HepG2 (cell line): Measurements from ENCODE around the gene NOL4L. TPM values are rescaled to one million over a fixed set of nuclear protein-coding genes. Genes with fewer than 3 reads are reported as not detected.

Experiments
- ARNT ChIP-seq: fragments of 450-650 bp; IDR thresholded peaks from 2 replicates; pipeline ENCODE4 v1.6.1; 2017
- ETV5 ChIP-seq: IDR thresholded peaks from 2 replicates; pipeline ENCODE4 v1.6.1; 2018; ENCODE audit warnings: missing biosample characterization, missing genetic modification reagents, inconsistent platforms, borderline replicate concordance
- FOXK1 ChIP-seq: sonication (generic); formaldehyde crosslinking; IDR thresholded peaks from 2 replicates; pipeline ENCODE4 v1.4.0; 2020; ENCODE audit warnings: low read depth, missing genetic modification reagents, borderline replicate concordance
- KAT7 ChIP-seq: IDR thresholded peaks from 2 replicates; pipeline ENCODE4 v1.6.1; 2018; ENCODE audit warnings: borderline replicate concordance, missing compliant biosample characterization
- KAT8 ChIP-seq: IDR thresholded peaks from 2 replicates; pipeline ENCODE4 v1.6.1; 2016; ENCODE audit warnings: missing genetic modification reagents, missing compliant biosample characterization
- KDM6A ChIP-seq: IDR thresholded peaks from 2 replicates; pipeline ENCODE4 v1.6.1; 2016; ENCODE audit warnings: low read depth
- KLF15 ChIP-seq: sonication (generic); formaldehyde crosslinking; IDR thresholded peaks from 2 replicates; pipeline ENCODE4 v1.8.1; 2023; ENCODE audit warnings: borderline replicate concordance, mild to moderate bottlenecking, inconsistent platforms, missing genetic modification reagents, mixed read lengths
- NFKB2 ChIP-seq: sonication (generic); formaldehyde crosslinking; IDR thresholded peaks from 2 replicates; pipeline ENCODE4 v1.4.0; 2020; ENCODE audit warnings: missing genetic modification reagents, borderline replicate concordance
- NFRKB ChIP-seq: fragments of 450-650 bp; IDR thresholded peaks from 2 replicates; pipeline ENCODE4 v1.6.1; 2017
- RELA ChIP-seq: sonication (generic); formaldehyde crosslinking; IDR thresholded peaks from 2 replicates; pipeline ENCODE4 v1.4.0; 2020; ENCODE audit warnings: missing genetic modification reagents
- SOX6 ChIP-seq, 2 experiments: fragments of 450-650 bp in 1 of 2; sonication (generic) in 1 of 2; formaldehyde crosslinking in 1 of 2; IDR thresholded peaks; 2 replicates each; pipeline versions ENCODE4 v1.4.0 to v1.6.1; 2017 to 2020; ENCODE audit warnings: antibody characterized with exemption in 1 of 2, mild to moderate bottlenecking in 1 of 2, missing genetic modification reagents in 1 of 2
- SP5 ChIP-seq: IDR thresholded peaks from 2 replicates; pipeline ENCODE4 v1.6.1; 2016; ENCODE audit warnings: low read depth, borderline replicate concordance
- YEATS4 ChIP-seq: sonication (generic); formaldehyde crosslinking; IDR thresholded peaks from 2 replicates; pipeline ENCODE4 v1.4.0; 2020; ENCODE audit warnings: missing genetic modification reagents, borderline replicate concordance
- ZFP82 ChIP-seq: sonication (generic); formaldehyde crosslinking; IDR thresholded peaks from 2 replicates; pipeline ENCODE4 v1.5.1; 2020; ENCODE audit warnings: mild to moderate bottlenecking, missing genetic modification reagents, borderline replicate concordance
- ZNF136 ChIP-seq: sonication (generic); formaldehyde crosslinking; IDR thresholded peaks from 2 replicates; pipeline ENCODE4 v1.8.1; 2022; ENCODE audit warnings: low read depth, mild to moderate bottlenecking, moderate library complexity, missing genetic modification reagents
- ZNF629 ChIP-seq: sonication (generic); formaldehyde crosslinking; conservative IDR thresholded peaks from 2 replicates; pipeline ENCODE4 v1.5.0; 2020; ENCODE audit warnings: missing genetic modification reagents
- ZNF710 ChIP-seq: sonication (generic); formaldehyde crosslinking; IDR thresholded peaks from 2 replicates; pipeline ENCODE4 v1.5.0; 2020; ENCODE audit warnings: mild to moderate bottlenecking, missing genetic modification reagents, borderline replicate concordance
- polyA plus RNA-seq, 8 experiments: library from polyadenylated mRNA; depleted of rRNA in 3 of 8; stranded (reverse) in 7 of 8; unstranded in 1 of 8; fragments of >200 nt; fragmentation: Illumina TruSeq in 4 of 8; extraction: Trizol in 4 of 8; gene quantifications; 2 replicates each; pipeline versions ENCODE4 v1.2.1 to v1.2.3, GENCODE V29; 2011 to 2016; ENCODE audit warnings: low read depth in 4 of 8, missing spikeins in 1 of 8, mixed read lengths in 1 of 8; ENCODE audit not compliant: insufficient read depth in 1 of 8
- total RNA-seq, 5 experiments: library from RNA; depleted of rRNA; stranded (reverse); fragments of >200 nt; fragmentation: Illumina TruSeq; extraction: Trizol; gene quantifications; 2 replicates each; pipeline ENCODE4 v1.2.3, GENCODE V29; 2016; ENCODE audit warnings: low read depth in 1 of 5
- TF ChIP-seq, protein P1 (sequence below): sonication (generic); formaldehyde crosslinking; IDR thresholded peaks from 2 replicates; pipeline ENCODE4 v1.4.0; 2020; ENCODE audit warnings: missing genetic modification reagents, mild to moderate bottlenecking, borderline replicate concordance
- TF ChIP-seq, protein P2 (sequence below): sonication (generic); formaldehyde crosslinking; IDR thresholded peaks from 2 replicates; pipeline ENCODE4 v1.4.0; 2020; ENCODE audit warnings: missing genetic modification reagents
- TF ChIP-seq, protein P3 (sequence below): sonication (generic); formaldehyde crosslinking; IDR thresholded peaks from 2 replicates; pipeline ENCODE4 v1.5.0; 2020; ENCODE audit warnings: missing genetic modification reagents, mild to moderate bottlenecking, borderline replicate concordance

NOL4L gene
- total and polyA plus RNA-seq, 2 of the 13 experiments (the other 11 are each of a cell fraction or from before 2014, with no cell fraction given), result 16.6 to 35.4 TPM

DNA sequence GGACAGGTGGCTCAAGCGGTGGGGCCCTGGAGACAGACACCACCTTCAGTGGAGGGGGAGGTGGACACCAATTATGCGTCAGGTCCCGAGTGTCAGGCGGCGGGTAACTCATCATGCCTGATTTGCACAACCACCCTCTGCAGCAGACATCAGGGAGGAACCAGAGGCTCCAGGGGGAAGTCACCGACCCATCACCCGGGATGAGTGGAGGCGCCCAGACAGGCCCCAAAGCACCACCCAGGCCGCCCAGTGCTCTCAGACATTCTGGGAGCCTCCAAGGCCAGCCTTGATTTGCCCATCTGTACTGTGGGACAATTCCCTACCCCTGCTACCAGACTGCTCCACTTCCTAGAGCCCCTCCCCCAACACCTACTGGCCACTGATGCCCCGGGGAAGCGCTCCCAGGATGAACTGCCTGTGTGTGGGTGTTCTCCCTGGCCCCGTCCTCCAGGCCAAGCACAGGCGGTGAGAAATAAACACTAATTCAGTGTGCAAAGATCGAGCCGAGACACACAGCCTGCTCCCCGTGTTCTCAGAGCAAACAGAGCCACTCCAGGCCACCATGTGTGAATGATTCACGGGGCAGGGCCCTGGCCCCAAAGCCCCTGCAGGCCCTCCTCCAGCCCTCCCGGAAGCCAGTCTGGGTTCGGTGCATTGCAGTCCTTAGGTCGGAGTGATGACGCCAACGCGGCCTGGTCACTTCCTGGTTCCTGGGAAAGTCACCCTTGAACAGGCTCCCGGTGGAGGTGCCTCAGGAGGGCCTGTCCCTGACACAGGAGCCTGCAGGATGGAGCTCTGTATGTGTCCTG lies 119.8 kb downstream of the NOL4L start (continued):
- TF ChIP-seq ZNF136 (no peak), SP5 (CRISPR knock-in tag) (peak; percentile 78), NFRKB (no peak), ETV5 (CRISPR knock-in tag) (peak; percentile 99), RELA (CRISPR knock-in tag) (no peak), FOXK1 (CRISPR knock-in tag) (peak; percentile 72), ZFP82 (CRISPR knock-in tag) (peak; percentile 77; the same call in 1 of the 2 replicates), ARNT (no peak), SOX6 (IDR thresholded peaks at IDR 0.05) (no peak), SOX6 (CRISPR knock-in tag; IDR thresholded peaks at IDR 0.05) (peak; percentile 89), KDM6A (CRISPR knock-in tag) (peak; percentile 58), NFKB2 (CRISPR knock-in tag) (peak; percentile 52; the same call in 1 of the 2 replicates), KLF15 (CRISPR knock-in tag) (no peak), ZNF710 (CRISPR knock-in tag) (peak; percentile 89; the same call in 1 of the 2 replicates), YEATS4 (CRISPR knock-in tag) (peak; percentile 69; the same call in 1 of the 2 replicates), ZNF629 (CRISPR knock-in tag) (peak; percentile 98), KAT8 (CRISPR knock-in tag) (peak; percentile 97), KAT7 (peak; percentile 70; the same call in 1 of the 2 replicates)
- TF ChIP-seq, protein P1, sequence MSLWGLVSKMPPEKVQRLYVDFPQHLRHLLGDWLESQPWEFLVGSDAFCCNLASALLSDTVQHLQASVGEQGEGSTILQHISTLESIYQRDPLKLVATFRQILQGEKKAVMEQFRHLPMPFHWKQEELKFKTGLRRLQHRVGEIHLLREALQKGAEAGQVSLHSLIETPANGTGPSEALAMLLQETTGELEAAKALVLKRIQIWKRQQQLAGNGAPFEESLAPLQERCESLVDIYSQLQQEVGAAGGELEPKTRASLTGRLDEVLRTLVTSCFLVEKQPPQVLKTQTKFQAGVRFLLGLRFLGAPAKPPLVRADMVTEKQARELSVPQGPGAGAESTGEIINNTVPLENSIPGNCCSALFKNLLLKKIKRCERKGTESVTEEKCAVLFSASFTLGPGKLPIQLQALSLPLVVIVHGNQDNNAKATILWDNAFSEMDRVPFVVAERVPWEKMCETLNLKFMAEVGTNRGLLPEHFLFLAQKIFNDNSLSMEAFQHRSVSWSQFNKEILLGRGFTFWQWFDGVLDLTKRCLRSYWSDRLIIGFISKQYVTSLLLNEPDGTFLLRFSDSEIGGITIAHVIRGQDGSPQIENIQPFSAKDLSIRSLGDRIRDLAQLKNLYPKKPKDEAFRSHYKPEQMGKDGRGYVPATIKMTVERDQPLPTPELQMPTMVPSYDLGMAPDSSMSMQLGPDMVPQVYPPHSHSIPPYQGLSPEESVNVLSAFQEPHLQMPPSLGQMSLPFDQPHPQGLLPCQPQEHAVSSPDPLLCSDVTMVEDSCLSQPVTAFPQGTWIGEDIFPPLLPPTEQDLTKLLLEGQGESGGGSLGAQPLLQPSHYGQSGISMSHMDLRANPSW (CRISPR knock-in tag), result peak; percentile 90
- TF ChIP-seq, protein P2, sequence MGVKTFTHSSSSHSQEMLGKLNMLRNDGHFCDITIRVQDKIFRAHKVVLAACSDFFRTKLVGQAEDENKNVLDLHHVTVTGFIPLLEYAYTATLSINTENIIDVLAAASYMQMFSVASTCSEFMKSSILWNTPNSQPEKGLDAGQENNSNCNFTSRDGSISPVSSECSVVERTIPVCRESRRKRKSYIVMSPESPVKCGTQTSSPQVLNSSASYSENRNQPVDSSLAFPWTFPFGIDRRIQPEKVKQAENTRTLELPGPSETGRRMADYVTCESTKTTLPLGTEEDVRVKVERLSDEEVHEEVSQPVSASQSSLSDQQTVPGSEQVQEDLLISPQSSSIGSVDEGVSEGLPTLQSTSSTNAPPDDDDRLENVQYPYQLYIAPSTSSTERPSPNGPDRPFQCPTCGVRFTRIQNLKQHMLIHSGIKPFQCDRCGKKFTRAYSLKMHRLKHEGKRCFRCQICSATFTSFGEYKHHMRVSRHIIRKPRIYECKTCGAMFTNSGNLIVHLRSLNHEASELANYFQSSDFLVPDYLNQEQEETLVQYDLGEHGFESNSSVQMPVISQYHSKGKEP (CRISPR knock-in tag), result no peak
- TF ChIP-seq, protein P3, sequence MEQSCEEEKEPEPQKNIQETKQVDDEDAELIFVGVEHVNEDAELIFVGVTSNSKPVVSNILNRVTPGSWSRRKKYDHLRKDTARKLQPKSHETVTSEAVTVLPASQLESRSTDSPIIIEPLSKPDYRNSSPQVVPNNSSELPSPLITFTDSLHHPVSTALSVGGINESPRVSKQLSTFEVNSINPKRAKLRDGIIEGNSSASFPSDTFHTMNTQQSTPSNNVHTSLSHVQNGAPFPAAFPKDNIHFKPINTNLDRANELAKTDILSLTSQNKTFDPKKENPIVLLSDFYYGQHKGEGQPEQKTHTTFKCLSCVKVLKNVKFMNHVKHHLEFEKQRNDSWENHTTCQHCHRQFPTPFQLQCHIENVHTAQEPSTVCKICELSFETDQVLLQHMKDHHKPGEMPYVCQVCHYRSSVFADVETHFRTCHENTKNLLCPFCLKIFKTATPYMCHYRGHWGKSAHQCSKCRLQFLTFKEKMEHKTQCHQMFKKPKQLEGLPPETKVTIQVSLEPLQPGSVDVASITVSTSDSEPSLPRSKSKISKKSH (CRISPR knock-in tag), result no peak; the same call in 1 of the 2 replicates
